HG03442 (cell line): ENCODE data around the gene C19orf12.

Experiments used
- ATAC-seq: cut with Tn5 transposase; IDR thresholded peaks from one replicate; pipeline ENCODE4 v1.9.1; 2021; ENCODE audit warnings: mild to moderate bottlenecking, moderate library complexity; ENCODE audit not compliant: unreplicated experiment

C19orf12 gene

GRCh38 chr19:29664753-29665214 is 50.3 kb downstream of the C19orf12 start:
- no peak for ATAC-seq

GRCh38 chr19:29663861-29664752 is 51.0 kb downstream of the C19orf12 start:
- ATAC-seq = no peak

GRCh38 chr19:29662604-29663404 is 52.3 kb downstream of the C19orf12 start:
- ATAC-seq = no peak

GRCh38 chr19:29662278-29662603 is 52.8 kb downstream of the C19orf12 start:
- ATAC-seq = no peak

GRCh38 chr19:29660835-29661234 is 54.2 kb downstream of the C19orf12 start:
- no peak for ATAC-seq

GRCh38 chr19:29658221-29658991 is 56.7 kb downstream of the C19orf12 start:
- no peak for ATAC-seq

GRCh38 chr19:29655648-29656335 is 59.3 kb downstream of the C19orf12 start:
- no peak for ATAC-seq

- no peak for ATAC-seq
Measured at GRCh38 chr19:29653398-29653797, 61.7 kb downstream of the C19orf12 start.

GRCh38 chr19:29651622-29652394 is 63.3 kb downstream of the C19orf12 start:
- ATAC-seq = no peak

GRCh38 chr19:29650772-29651387 is 64.2 kb downstream of the C19orf12 start:
- ATAC-seq = no peak
